C4-2B (cell line): ENCODE measurements around the gene IGFBP6.

Experiments used
- CTCF ChIP-seq: fragments of 450-650 bp; conservative IDR thresholded peaks from 2 replicates; pipeline ENCODE4 v1.5.1; 2017; ENCODE audit warnings: mild to moderate bottlenecking
- ZFX ChIP-seq: fragments of 450-650 bp; IDR thresholded peaks from 2 replicates; pipeline ENCODE4 v1.6.1; 2017

DNA sequence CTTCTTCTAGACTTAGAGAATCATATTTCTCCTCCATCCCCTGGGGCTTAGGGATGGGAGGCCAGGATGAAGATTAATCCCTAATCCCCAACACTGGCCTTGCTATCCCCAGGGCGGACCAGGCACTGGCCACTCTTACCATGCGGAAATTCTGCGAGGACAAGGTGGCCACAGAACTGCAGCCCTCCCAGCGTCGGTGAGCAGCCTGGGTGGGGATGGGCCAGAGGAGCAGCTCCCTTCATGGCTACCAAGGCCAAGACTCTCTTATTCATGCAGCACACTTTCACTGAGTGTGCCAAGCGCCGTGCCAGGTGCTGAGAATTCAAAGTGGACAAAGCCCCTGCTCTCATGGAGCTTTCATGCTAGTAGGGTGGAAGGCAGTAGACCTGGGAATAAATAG lies 40.6 kb upstream of the IGFBP6 start:
- no peak for TF ChIP-seq CTCF
- no peak for TF ChIP-seq ZFX
